ENCODE data around the gene RBM48. TPM values are rescaled to one million over a fixed set of nuclear protein-coding genes. Genes with fewer than 3 reads are reported as not detected.

The RBM48 gene
- total RNA-seq, 2 donors from 2014 or later = 13.5 to 16.1 TPM

GRCh38 chr7:92557249-92557648, 28.7 kb downstream of the RBM48 start:
- Mint-ChIP-seq H3K27ac (no peak overlapping the region), H3K27me3 (ENCODE audit: low read depth) (no peaks in the 10 kb centered on the region), H3K36me3 (ENCODE audit: insufficient read depth in 2 of 2) (peaks cover 0 to 1% of the 10 kb centered on the region in 2 donors), H3K4me1 (ENCODE audit: low read depth) (no peaks in the 10 kb centered on the region), H3K9me3 (no peaks in the 10 kb centered on the region), H3K4me3 (no peak overlapping the region)
- DNase-seq = no peak
- no peak for ATAC-seq (replicated peaks in 1 of 2)

GRCh38 chr7:92557808-92558362, 29.3 kb downstream of the RBM48 start:
- no peak for ATAC-seq (replicated peaks in 1 of 2)
- DNase-seq = no peak
- H3K4me1 Mint-ChIP-seq (ENCODE audit: low read depth) = no peaks in the 10 kb centered on the region
- no peaks in the 10 kb centered on the region for H3K27me3 Mint-ChIP-seq (ENCODE audit: low read depth)
- H3K27ac Mint-ChIP-seq = no peak overlapping the region
- no peaks in the 10 kb centered on the region for H3K9me3 Mint-ChIP-seq
- H3K36me3 Mint-ChIP-seq (ENCODE audit: insufficient read depth in 2 of 2) = peaks cover 0 to 1% of the 10 kb centered on the region in 2 donors
- H3K4me3 Mint-ChIP-seq = no peak overlapping the region

GRCh38 chr7:92560602-92561001, 32.0 kb downstream of the RBM48 start:
- DNase-seq (no peak), ATAC-seq (replicated peaks in 1 of 2) (no peak)
- Mint-ChIP-seq H3K4me3 (no peak overlapping the region), H3K9me3 (no peaks in the 10 kb centered on the region), H3K27me3 (ENCODE audit: low read depth) (no peaks in the 10 kb centered on the region), H3K27ac (no peak overlapping the region), H3K4me1 (ENCODE audit: low read depth) (no peaks in the 10 kb centered on the region), H3K36me3 (ENCODE audit: insufficient read depth in 2 of 2) (peaks cover 4 to 14% of the 10 kb centered on the region in 2 donors)

GRCh38 chr7:92563345-92563744, 34.8 kb downstream of the RBM48 start:
- ATAC-seq (replicated peaks in 1 of 2) = no peak
- Mint-ChIP-seq H3K4me3 (no peak overlapping the region), H3K36me3 (ENCODE audit: insufficient read depth in 2 of 2) (peaks cover 5 to 23% of the 10 kb centered on the region in 2 donors), H3K4me1 (ENCODE audit: low read depth) (no peaks in the 10 kb centered on the region), H3K27me3 (ENCODE audit: low read depth) (no peaks in the 10 kb centered on the region), H3K9me3 (no peaks in the 10 kb centered on the region), H3K27ac (peak overlapping the region; percentile 53)
- no peak for DNase-seq

DNA sequence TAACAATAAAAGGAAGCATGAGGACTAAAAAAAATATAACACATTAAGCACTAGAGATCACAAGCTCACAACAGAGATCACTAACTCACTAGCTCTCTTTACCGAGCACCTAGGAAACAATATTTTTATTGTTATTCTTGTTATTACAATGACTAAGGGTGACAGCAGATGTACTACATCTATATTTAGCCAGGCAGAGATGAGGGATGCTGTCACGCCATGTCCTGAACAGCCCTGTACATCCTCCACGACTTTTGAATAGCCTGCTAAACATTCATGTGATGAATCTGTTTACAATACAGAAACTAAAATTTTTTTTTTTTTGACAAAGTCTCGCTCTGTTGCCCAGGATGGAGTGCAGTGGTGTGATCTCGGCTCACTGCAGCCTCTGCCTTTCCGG, 38.9 kb downstream of the RBM48 start:
- H3K27ac Mint-ChIP-seq = no peak overlapping the region
- ATAC-seq (replicated peaks in 1 of 2) = no peak

GRCh38 chr7:92569137-92569536, 40.5 kb downstream of the RBM48 start:
- Mint-ChIP-seq H3K9me3 (no peaks in the 10 kb centered on the region), H3K4me3 (no peak overlapping the region), H3K36me3 (ENCODE audit: insufficient read depth in 2 of 2) (peaks cover 11 to 35% of the 10 kb centered on the region in 2 donors), H3K27me3 (ENCODE audit: low read depth) (no peaks in the 10 kb centered on the region), H3K27ac (peak overlapping the region; percentile 77), H3K4me1 (ENCODE audit: low read depth) (no peaks in the 10 kb centered on the region)
- no peak for ATAC-seq (replicated peaks in 1 of 2)
- no peak for DNase-seq

More for the DNA sequence above, 38.9 kb downstream of the RBM48 start:
- Mint-ChIP-seq H3K27me3 (ENCODE audit: low read depth) (no peaks in the 10 kb centered on the region), H3K9me3 (no peaks in the 10 kb centered on the region), H3K4me3 (no peak overlapping the region), H3K4me1 (ENCODE audit: low read depth) (no peaks in the 10 kb centered on the region), H3K36me3 (ENCODE audit: insufficient read depth in 2 of 2) (peaks cover 8 to 37% of the 10 kb centered on the region in 2 donors)
- DNase-seq = no peak

GRCh38 chr7:92576296-92576695, 47.7 kb downstream of the RBM48 start:
- H3K27ac Mint-ChIP-seq = peak overlapping the region; percentile 12
- H3K36me3 Mint-ChIP-seq (ENCODE audit: insufficient read depth in 2 of 2) = peaks cover 10 to 37% of the 10 kb centered on the region in 2 donors
- no peak for DNase-seq

GRCh38 chr7:92582948-92583347, 54.4 kb downstream of the RBM48 start:
- ATAC-seq (replicated peaks in 1 of 2) (no peak), DNase-seq (no peak)
- H3K9me3 Mint-ChIP-seq = no peaks in the 10 kb centered on the region
- H3K36me3 Mint-ChIP-seq (ENCODE audit: insufficient read depth in 2 of 2) = peaks cover 5 to 21% of the 10 kb centered on the region in 2 donors
- H3K27ac Mint-ChIP-seq = peak overlapping the region; percentile 90
- H3K27me3 Mint-ChIP-seq (ENCODE audit: low read depth) = no peaks in the 10 kb centered on the region
- H3K4me3 Mint-ChIP-seq = peak overlapping the region in 1 of 2 donors; percentile 12
- H3K4me1 Mint-ChIP-seq (ENCODE audit: low read depth) = peaks cover 46% of the 10 kb centered on the region

More at GRCh38 chr7:92576296-92576695, 47.7 kb downstream of the RBM48 start:
- Mint-ChIP-seq H3K9me3 (no peaks in the 10 kb centered on the region), H3K4me1 (ENCODE audit: low read depth) (no peaks in the 10 kb centered on the region), H3K4me3 (no peak overlapping the region), H3K27me3 (ENCODE audit: low read depth) (no peaks in the 10 kb centered on the region)
- ATAC-seq (replicated peaks in 1 of 2) = no peak

DNA sequence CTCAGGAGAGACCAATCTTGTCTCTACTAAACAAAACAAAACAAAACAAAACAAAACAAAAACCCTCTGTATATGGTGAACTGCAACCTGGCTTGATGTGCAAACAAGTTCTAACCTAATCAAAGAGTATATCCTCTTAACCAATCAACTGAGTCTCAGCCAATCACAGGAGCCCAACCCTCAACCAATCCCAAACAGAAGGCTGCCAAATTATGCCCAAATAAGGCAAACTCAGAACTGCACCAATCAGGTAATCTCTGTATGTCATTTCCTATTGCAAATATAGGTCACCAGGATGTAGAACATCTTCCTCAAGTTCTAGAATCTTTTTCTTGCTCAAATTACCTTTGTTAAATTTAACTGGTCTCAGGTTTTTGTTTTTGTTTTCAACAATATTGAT, 56.4 kb downstream of the RBM48 start:
- Mint-ChIP-seq H3K4me1 (ENCODE audit: low read depth) (peaks cover 63% of the 10 kb centered on the region), H3K36me3 (ENCODE audit: insufficient read depth in 2 of 2) (peaks cover 10 to 24% of the 10 kb centered on the region in 2 donors), H3K9me3 (no peaks in the 10 kb centered on the region), H3K27ac (peak overlapping the region; percentile 66), H3K4me3 (peak overlapping the region; percentile 21 to 31), H3K27me3 (ENCODE audit: low read depth) (no peaks in the 10 kb centered on the region)
- DNase-seq (no peak), ATAC-seq (replicated peaks in 1 of 2) (no peak)

DNA sequence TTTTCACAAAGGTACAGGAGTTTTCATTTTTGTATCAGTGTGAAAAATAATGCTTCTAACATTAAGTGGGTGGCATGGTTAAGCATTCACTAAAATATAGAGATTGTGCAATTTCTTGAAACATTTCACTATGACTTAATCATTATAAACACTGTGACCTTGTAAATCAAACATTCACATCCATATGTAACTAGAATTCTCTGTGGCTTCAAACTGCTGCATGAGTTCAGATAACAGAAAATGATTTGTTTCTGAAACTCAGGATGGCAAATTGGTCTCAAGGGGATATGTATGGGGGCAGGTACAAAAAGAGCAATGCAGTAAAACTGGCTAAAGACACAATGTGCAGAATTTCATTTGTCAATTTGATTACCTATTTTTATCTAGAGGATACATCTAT, 57.8 kb downstream of the RBM48 start:
- ATAC-seq (replicated peaks in 1 of 2) = no peak
- Mint-ChIP-seq H3K36me3 (ENCODE audit: insufficient read depth in 2 of 2) (peaks cover 9 to 19% of the 10 kb centered on the region in 2 donors), H3K4me1 (ENCODE audit: low read depth) (peaks cover 72% of the 10 kb centered on the region), H3K9me3 (no peaks in the 10 kb centered on the region), H3K27me3 (ENCODE audit: low read depth) (peaks cover 3% of the 10 kb centered on the region), H3K27ac (peak overlapping the region; percentile 89), H3K4me3 (peak overlapping the region; percentile 62 to 99)
- no peak for DNase-seq

- Mint-ChIP-seq H3K27me3 (ENCODE audit: low read depth) (peaks cover 7% of the 10 kb centered on the region), H3K9me3 (no peaks in the 10 kb centered on the region), H3K4me1 (ENCODE audit: low read depth) (peaks cover 76% of the 10 kb centered on the region), H3K36me3 (ENCODE audit: insufficient read depth in 2 of 2) (peaks cover 9 to 19% of the 10 kb centered on the region in 2 donors), H3K4me3 (peak overlapping the region; percentile 62 to 99), H3K27ac (peak overlapping the region; percentile 89)
- DNase-seq = no peak
- ATAC-seq (replicated peaks in 1 of 2) = no peak
Measured at GRCh38 chr7:92586841-92587240, 58.2 kb downstream of the RBM48 start.

Other genes starting within 250 kb of the RBM48 start
- gene GATAD1, start 81.3 kb upstream of the RBM48 start, total RNA-seq = 10 to 100 TPM; 33.8 to 35.5 TPM
- not detected for gene ERVW-1, start 50.8 kb upstream of the RBM48 start, total RNA-seq
- gene PEX1, start 275 bp upstream of the RBM48 start, total RNA-seq = 10 to 100 TPM; 20.8 to 22.8 TPM
- gene FAM133B, start 61.6 kb downstream of the RBM48 start, total RNA-seq = 10 to 100 TPM; 30.3 to 35.7 TPM